Pancreas (tissue), 10 donors: Measurements from ENCODE around the gene TFF1. TPM values are rescaled to one million over a fixed set of nuclear protein-coding genes. Genes with fewer than 3 reads are reported as not detected.

Experiments used
- ATAC-seq, 4 donors: fragments of 200-7000 bp; cut with Tn5 transposase; one replicate each; pipeline versions ENCODE4 v1.8.0 to v1.9.1; 2020; ENCODE audit warnings: mild to moderate bottlenecking in 4 of 4, moderate library complexity in 4 of 4
- DNase-seq, 6 donors: peaks; one replicate each; pipeline ENCODE4 v3.0.0-alpha.2; 2020
- FAIRE-seq: peaks from 2 replicates; lab custom pipeline; 2012; peaks lifted over from hg19 to GRCh38; lab: Jason Lieb, UNC
- H3K27ac ChIP-seq, 4 donors: fragments of 200-600 bp; sonication (generic); 1 replicate in 3 of 4; 2 replicates in 1 of 4; pipeline versions ENCODE4 v1.5.0 to v1.8.0; 2020
- H3K27me3 ChIP-seq, 4 donors: fragments of 200-600 bp; one replicate each; pipeline ENCODE4 v1.8.0; 2021
- H3K36me3 ChIP-seq, 3 donors: fragments of 200-600 bp; sonication (generic) in 1 of 3; one replicate each; pipeline versions ENCODE4 v1.5.0 to v1.8.0; 2020 to 2021
- H3K4me1 ChIP-seq, 3 donors: fragments of 200-600 bp; one replicate each; pipeline ENCODE4 v1.8.0; 2021
- H3K4me3 ChIP-seq, 4 donors: fragments of 200-600 bp; sonication (generic) in 2 of 4; one replicate each; pipeline versions ENCODE4 v1.5.0 to v1.8.0; 2020 to 2021
- H3K9me3 ChIP-seq, 4 donors: fragments of 200-600 bp; one replicate each; pipeline ENCODE4 v1.8.0; 2021
- WGBS, 2 donors: extraction: QIAGEN DNeasy Blood & Tissue Kit; methylation state at CpG; one replicate each; pipeline ENCODE4 v1.1.7; 2013; 5-methylcytosine and 5-hydroxymethylcytosine counted together
- intact Hi-C, 3 donors: fragments of 100-400 bp; cut with DNase I; formaldehyde crosslinking; loops; one replicate each; pipeline versions ENCODE4 v1.11.1 to v1.14.2; 2022
- polyA plus RNA-seq, 2 donors: library from polyadenylated mRNA; stranded (reverse); fragments of 200-250 nt; gene quantifications; one replicate each; pipeline ENCODE4 v1.2.3, GENCODE V29; 2013
- total RNA-seq, 6 donors: library from RNA; stranded (reverse); fragmentation: NEBNext Ultra II Directional in 4 of 6; extraction: Animal tissue kit (Norgen Biotek cat#: 25700) in 4 of 6; gene quantifications; one replicate each; pipeline versions ENCODE4 v1.2.1 to v1.2.4, GENCODE V29; 2021 to 2023
- TF ChIP-seq, protein P1 (sequence below), 4 donors: fragments of 200-600 bp; sonication (generic) in 3 of 4; IDR thresholded peaks; one replicate each; pipeline versions ENCODE4 v1.5.0 to v1.8.0; 2021; ENCODE audit warnings: antibody characterized with exemption in 4 of 4
- donor health status: healthy with polysubstance abuse.
- donor health status: DM: no; HTN: no; CAD: no; lungs with moderate emphysema.
- donor health status: DM: no; HTN: no; CAD: no.
- donor health status: control.
- donor health status: control.
- donor health status: Bipolar disorder and iron deficiency.
- donor health status: DM: yes; HTN: yes; CAD: no.
- donor health status: DM: no; HTN: no; CAD: no.
- donor health status: DM: no; HTN: no; CAD: no.
- donor health status: DM: yes; HTN: yes; CAD: no.

Gene TFF1
- total and polyA plus RNA-seq, 8 donors = 0.80 to 40.6 (median 2.9) TPM; not detected in 1

DNA sequence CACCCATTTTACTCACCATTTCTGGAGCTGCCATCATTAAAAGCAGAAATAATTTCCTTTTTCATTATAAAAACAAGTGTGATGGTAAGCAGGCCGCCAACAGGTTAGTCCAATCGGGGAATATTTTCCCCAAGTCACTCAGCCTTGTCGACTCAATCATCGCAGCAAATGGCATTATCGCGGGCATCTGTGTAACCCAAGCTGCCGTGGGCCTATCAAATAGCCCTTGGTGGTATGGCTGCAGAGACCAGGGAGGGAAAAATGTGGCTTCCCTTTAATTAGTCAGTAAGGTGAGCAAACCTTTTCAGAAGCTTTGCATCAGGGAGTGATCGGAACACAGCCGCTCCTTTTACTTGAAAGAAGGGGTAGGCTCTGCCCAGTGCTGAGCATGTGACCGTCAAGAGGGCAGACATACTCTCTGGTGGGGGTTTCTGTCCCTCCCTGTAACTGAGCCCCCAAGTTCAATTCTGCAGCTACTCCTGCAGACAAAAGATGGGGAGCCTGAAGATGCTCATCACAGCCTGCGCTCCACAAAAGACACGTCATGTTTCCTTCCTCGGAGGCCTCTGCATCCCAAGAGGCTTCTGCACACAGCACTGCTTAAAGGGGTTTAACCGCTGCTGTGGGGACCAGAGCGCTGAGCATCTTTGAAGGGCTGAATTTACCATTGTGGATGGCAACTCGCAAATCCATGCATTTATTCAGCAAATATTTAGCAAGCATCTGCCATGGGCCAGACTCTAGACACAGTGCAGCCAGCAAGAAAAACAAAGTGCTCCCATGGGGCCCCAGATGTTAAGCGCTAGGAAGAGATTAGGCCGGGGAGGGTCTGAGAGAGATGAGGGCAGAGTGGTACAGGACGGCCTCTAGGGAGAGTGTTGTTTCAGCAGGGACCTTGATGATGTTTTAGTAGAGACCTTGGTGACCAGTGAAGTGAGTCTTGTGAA lies 30.7 kb upstream of the TFF1 start:
- intact Hi-C loops = no loop called here
- Histone ChIP-seq H3K27me3 (no peaks in the 10 kb centered on the region), H3K4me3 (no peak overlapping the region), H3K9me3 (no peaks in the 10 kb centered on the region), H3K27ac (no peak overlapping the region), H3K4me1 (peaks cover 0 to 4% (median 0%) of the 10 kb centered on the region in 3 donors), H3K36me3 (no peaks in the 10 kb centered on the region)
- no peak for ATAC-seq
- TF ChIP-seq, protein P1, sequence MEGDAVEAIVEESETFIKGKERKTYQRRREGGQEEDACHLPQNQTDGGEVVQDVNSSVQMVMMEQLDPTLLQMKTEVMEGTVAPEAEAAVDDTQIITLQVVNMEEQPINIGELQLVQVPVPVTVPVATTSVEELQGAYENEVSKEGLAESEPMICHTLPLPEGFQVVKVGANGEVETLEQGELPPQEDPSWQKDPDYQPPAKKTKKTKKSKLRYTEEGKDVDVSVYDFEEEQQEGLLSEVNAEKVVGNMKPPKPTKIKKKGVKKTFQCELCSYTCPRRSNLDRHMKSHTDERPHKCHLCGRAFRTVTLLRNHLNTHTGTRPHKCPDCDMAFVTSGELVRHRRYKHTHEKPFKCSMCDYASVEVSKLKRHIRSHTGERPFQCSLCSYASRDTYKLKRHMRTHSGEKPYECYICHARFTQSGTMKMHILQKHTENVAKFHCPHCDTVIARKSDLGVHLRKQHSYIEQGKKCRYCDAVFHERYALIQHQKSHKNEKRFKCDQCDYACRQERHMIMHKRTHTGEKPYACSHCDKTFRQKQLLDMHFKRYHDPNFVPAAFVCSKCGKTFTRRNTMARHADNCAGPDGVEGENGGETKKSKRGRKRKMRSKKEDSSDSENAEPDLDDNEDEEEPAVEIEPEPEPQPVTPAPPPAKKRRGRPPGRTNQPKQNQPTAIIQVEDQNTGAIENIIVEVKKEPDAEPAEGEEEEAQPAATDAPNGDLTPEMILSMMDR (IDR thresholded peaks at IDR 0.05) = no peak
- no peak for DNase-seq
- WGBS, 2 donors = 83 to 89% methylated on average over 19 of the region's 19 CpGs
- no peak for FAIRE-seq

DNA sequence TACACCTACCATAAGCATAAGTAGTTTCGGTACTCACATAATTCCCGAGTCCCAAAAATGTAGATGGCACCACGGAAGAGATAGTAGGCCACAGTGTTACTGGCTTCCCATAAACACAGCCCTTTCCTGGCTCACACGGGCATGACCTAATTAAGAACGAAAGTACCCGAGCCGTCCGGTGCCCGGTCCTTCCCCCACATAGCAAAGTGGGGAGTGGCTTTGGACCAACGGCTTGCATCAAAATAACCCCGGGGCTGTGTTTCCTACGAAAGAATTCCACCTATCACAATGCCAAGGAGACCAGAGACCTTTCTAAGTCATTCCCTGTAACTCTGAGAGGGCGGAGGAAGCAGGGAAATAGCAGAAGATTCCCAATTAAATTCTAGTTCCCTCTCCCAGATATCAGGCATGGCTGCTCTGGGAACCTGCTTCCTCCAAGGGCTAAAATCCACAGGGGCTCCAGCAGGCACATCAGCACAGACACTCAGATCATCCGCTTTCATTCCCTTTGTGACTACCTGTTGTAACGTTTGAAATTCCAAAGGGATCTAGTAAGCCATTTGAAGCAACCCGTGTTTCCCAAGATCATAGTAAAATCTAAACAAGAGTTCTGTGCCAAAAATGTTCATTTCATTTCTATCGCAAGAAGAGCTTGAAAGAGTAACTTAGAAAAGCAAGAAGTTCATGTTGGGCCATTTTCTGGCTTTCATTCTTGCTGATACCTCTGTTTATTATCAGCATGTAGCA lies 29.7 kb upstream of the TFF1 start, which contains the start of gene TMPRSS3:
Gene TMPRSS3, minus strand, starts transcription at position 148 of the 747 bp plus-strand sequence. CDS start 635 bp downstream, outside the sequence.
- 74 to 79% methylated on average over 17 of the region's 17 CpGs for WGBS, 2 donors
- FAIRE-seq = no peak
- no peaks in the 10 kb centered on the region for H3K27me3 ChIP-seq
- H3K4me3 ChIP-seq = no peak within 1 kb of the TSS
- peaks cover 0 to 2% (median 0%) of the 10 kb centered on the region in 3 donors for H3K4me1 ChIP-seq
- H3K9me3 ChIP-seq = no peaks in the 10 kb centered on the region
- TF ChIP-seq, protein P1 (IDR thresholded peaks at IDR 0.05) = no peak
- H3K36me3 ChIP-seq = no peaks in the 10 kb centered on the region
- DNase-seq = peak in 1 of 6 donors; percentile 25
- intact Hi-C loops = no loop called here
- peak within 1 kb of the TSS in 2 of 4 donors; percentile 22 to 61 for H3K27ac ChIP-seq
- ATAC-seq = peak; percentile 50 to 87 (median 66)

DNA sequence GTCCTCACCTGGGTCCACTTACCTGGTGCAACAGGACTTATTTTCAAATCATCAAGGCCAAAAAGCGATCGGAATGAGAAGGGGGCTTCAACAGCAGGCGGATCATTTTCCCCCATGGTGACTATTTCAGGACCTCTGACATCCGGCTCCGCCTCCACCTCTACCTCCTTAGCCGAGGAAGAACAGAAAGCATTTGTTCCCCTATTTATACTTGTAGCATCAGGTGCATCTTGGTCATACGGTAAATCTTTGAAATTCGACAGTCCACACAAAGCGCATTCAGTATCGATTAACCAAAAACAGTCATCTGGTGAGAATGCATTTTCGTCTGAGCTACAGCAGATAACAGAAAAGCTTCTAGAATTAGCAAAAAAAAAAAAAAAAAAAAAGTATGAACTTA lies 29.0 kb upstream of the TFF1 start:
- intact Hi-C loops = no loop called here
- no peaks in the 10 kb centered on the region for H3K4me1 ChIP-seq
- TF ChIP-seq, protein P1 (IDR thresholded peaks at IDR 0.05) = no peak
- no peaks in the 10 kb centered on the region for H3K36me3 ChIP-seq
- FAIRE-seq = no peak
- H3K9me3 ChIP-seq = no peaks in the 10 kb centered on the region
- H3K27ac ChIP-seq = peak overlapping the region in 1 of 4 donors; percentile 33
- ATAC-seq = no peak
- no peaks in the 10 kb centered on the region for H3K27me3 ChIP-seq
- 86 to 91% methylated on average over 11 of the region's 11 CpGs for WGBS, 2 donors
- no peak for DNase-seq
- H3K4me3 ChIP-seq = no peak overlapping the region

DNA sequence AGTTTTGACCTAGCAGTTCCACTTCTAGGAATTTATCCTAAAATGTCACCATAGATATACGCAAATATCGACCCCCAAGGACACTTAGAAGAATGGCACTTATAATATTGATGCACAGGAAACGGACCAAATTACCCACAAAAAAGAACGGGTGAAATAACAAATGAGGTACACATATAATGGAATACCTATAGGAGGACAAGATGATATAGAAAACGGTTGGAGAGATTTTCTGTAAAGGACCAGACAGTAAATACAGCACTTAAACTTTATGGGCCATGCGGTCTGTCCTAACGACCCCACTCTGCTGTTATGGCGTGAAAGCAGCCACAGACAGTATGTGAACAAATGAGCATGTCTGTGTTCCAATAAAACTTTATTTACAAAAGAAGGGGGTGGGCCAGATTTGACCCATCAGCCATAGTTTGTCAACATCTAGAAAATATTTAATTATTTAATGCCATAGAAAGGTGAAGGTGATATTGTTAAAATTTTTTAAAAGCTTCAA lies 27.2 kb upstream of the TFF1 start:
- no peak for FAIRE-seq
- 58 to 65% methylated on average over 8 of the region's 8 CpGs for WGBS, 2 donors
- H3K27ac ChIP-seq = no peak overlapping the region
- TF ChIP-seq, protein P1 (IDR thresholded peaks at IDR 0.05) = no peak
- no peak for DNase-seq
- H3K36me3 ChIP-seq = no peaks in the 10 kb centered on the region
- H3K4me3 ChIP-seq = no peak overlapping the region
- H3K27me3 ChIP-seq = no peaks in the 10 kb centered on the region
- no peaks in the 10 kb centered on the region for H3K9me3 ChIP-seq
- no peak for ATAC-seq
- no peaks in the 10 kb centered on the region for H3K4me1 ChIP-seq
- intact Hi-C loops = no loop called here
